Thyroid gland (tissue), 4 donors: ENCODE data around the gene RNF13.

Experiments used
- POLR2A ChIP-seq, 2 donors: fragments of 450-650 bp; IDR thresholded peaks; one replicate each; pipeline ENCODE4 v1.6.1; 2017; ENCODE audit warnings: antibody characterized with exemption in 2 of 2, mild to moderate bottlenecking in 2 of 2, moderate library complexity in 1 of 2
- TF ChIP-seq, protein P1 (sequence below), 6 experiments: fragments of 200-600 bp in 3 of 6; fragments of 450-650 bp in 3 of 6; sonication (generic) in 3 of 6; IDR thresholded peaks; one replicate each; pipeline ENCODE4 v1.5.1; 2016 to 2019; ENCODE audit warnings: antibody characterized with exemption in 6 of 6, mild to moderate bottlenecking in 2 of 6, inconsistent platforms in 1 of 6, moderate library complexity in 1 of 6

DNA sequence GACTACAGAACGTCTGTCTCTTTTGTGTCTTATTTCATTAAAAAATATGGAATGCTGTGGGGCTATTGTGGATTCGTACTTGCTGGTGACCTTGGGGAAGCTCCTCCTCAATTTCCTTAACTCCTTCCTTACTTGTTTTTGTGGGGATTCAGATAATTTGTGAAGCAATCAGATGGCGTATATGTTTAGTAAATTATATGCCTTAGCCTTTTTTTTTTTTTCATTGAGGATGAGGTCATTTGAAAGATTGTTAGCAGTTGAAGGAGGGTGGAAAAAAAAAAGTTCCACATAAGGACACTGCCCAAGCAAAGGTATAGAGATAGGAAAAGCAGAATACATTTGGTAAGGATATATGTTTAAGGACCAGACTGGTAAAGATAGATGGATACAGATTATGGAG is 3.3 kb downstream of the RNF13 start:
- TF ChIP-seq, protein P1, sequence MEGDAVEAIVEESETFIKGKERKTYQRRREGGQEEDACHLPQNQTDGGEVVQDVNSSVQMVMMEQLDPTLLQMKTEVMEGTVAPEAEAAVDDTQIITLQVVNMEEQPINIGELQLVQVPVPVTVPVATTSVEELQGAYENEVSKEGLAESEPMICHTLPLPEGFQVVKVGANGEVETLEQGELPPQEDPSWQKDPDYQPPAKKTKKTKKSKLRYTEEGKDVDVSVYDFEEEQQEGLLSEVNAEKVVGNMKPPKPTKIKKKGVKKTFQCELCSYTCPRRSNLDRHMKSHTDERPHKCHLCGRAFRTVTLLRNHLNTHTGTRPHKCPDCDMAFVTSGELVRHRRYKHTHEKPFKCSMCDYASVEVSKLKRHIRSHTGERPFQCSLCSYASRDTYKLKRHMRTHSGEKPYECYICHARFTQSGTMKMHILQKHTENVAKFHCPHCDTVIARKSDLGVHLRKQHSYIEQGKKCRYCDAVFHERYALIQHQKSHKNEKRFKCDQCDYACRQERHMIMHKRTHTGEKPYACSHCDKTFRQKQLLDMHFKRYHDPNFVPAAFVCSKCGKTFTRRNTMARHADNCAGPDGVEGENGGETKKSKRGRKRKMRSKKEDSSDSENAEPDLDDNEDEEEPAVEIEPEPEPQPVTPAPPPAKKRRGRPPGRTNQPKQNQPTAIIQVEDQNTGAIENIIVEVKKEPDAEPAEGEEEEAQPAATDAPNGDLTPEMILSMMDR (IDR thresholded peaks at IDR 0.05): no peak
- TF ChIP-seq POLR2A (IDR thresholded peaks at IDR 0.05): no peak
